Ramos (cell line): ENCODE results near the gene CADM2.

ENCODE experiments used
- in situ Hi-C: fragments of 300-500 bp; cut with MboI; formaldehyde crosslinking; loops from one replicate; pipeline ENCODE4 v1.14.3; 2022; ENCODE audit warnings: low sequenced_read_pairs; ENCODE audit not compliant: unreplicated experiment

The CADM2 gene

DNA sequence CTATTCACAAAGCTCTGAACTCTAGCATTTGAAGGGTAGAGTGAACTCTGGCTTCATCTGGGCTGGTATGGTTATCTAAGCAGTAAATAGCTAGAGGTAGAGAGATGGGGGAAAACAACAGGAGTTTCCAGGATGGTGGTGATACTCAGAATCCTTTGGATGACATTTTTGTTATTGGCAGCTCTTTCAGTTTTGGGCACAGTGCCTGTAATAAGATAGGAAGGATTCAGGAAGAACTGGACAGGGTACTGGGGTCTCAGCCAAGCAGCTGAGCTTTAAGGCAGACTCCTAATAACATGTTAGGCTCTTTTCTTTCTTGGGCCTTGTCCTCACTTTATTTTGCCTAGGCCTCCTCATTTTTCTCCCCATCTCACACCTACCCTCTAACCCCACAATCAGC is 338.5 kb downstream of the CADM2 start:
- in situ Hi-C loops: no loop called here

DNA sequence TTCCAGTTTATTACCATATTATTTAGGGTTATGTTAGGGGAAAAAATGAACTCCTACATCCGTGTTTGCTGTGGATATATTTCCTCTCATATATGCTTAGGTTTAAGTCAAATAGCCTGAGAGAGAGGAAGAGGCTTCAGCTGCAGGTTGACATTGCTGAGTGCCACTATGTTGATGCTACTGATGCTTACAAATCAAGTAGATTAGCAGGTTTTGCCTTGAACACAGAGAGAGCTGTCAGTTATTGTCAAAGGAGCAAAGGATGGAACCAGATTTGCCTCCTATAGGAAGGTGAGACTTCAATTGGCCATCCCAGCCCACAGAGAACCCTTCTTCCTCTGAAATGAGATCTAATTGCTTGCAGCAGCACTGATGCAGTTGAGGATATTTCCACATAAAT is 339.2 kb downstream of the CADM2 start:
- in situ Hi-C loops: no loop called here

- in situ Hi-C loops: no loop called here
These were observed 344.4 kb downstream of the CADM2 start for GRCh38 chr3:85303156-85303555.

- in situ Hi-C loops: no loop called here
These were observed 345.7 kb downstream of the CADM2 start for GRCh38 chr3:85304360-85304964.

- in situ Hi-C loops: no loop called here
These were observed 353.5 kb downstream of the CADM2 start for GRCh38 chr3:85312331-85312730.

DNA sequence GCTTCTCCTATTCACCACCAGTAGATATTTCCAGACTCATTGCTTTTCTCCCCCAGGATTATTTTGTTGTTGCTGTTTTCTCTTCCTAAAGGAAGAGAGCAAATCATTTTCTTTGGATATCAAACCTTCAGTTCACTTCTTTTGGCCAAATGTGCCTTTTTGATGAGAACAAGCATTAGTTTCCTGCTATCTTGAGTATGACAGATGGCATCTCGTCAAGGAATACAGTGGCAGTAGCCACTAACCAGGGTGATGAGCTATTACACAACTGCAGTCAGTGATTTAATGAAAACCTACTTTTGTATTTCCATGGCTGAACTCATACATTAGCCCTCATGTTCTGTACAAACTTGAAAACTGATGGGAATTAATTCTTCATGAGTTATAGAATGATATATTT is 354.6 kb downstream of the CADM2 start:
- in situ Hi-C loops: no loop called here

DNA sequence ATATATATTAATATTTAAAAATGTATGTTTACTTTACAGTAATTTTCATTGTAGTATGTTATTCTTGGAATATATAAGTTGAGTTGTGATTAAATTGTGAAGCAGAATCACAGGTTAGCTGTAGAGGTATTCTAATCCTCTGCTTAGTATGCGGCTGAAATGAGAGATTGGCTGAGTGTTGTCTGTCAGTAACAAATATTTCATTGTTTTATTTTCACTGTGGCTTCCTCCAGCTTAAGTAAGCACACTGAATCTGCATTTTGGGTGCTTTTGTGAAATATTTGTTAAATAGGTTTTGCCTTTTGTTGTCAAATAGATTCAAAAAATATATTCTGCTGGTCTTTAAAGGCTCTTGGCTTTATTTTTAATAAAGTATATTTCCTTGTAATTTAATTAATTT is 357.5 kb downstream of the CADM2 start:
- in situ Hi-C loops: no loop called here

- in situ Hi-C loops: no loop called here
These were observed 363.1 kb downstream of the CADM2 start for GRCh38 chr3:85321892-85322291.

DNA sequence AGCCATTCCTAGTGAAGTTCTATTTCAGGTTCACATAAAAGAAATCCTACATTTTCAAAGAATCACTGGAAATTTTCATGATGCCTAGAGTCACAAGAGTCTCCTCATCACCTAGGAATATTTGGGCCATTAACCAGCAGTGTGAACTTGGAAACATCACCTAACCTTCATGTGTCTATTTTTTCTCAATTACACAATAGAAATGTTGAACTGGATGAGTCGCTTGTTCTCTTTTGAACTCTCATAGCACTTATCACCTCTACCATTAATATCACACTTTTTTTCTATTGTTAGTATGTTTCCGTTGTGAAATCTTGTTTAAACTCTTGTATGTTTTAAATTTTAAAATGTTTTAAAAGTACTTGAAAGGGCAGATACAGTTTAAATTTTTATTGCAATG is 371.3 kb downstream of the CADM2 start:
- in situ Hi-C loops: no loop called here

- in situ Hi-C loops: no loop called here
These were observed 379.1 kb downstream of the CADM2 start for GRCh38 chr3:85337895-85338294.

- in situ Hi-C loops: no loop called here
These were observed 384.1 kb downstream of the CADM2 start for GRCh38 chr3:85342915-85343314.

- in situ Hi-C loops: no loop called here
These were observed 396.8 kb downstream of the CADM2 start for GRCh38 chr3:85355572-85355971.

DNA sequence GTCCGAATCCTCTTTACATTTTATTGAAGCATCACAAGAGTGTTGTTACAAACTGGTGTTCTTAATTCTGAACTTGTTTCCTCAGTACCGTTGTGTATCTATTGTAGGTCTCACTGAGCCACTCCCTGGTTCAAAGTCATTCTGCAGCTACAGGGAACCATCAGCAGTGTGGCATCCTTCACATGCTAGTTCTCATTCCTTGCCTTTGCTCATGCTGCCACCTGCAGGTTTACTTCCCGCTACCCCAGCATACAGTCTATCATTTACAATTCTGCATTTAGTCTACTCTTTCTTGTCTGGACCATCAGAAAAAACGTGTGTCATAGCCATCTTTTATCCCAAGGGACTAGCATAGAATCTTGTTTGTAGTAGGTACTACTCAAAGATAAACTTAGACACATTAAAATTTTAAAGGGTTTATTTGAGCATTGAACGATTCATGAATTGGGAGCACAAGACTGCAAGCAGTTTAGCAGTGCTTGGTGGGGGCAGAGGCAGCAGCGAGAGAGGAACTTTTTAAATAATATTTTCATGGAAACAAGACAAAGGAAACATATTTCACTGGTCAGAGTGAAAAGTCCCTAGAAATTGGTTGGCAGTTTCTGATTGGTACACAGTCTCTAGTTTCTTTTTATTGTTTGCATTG is 402.1 kb downstream of the CADM2 start:
- in situ Hi-C loops: no loop called here

DNA sequence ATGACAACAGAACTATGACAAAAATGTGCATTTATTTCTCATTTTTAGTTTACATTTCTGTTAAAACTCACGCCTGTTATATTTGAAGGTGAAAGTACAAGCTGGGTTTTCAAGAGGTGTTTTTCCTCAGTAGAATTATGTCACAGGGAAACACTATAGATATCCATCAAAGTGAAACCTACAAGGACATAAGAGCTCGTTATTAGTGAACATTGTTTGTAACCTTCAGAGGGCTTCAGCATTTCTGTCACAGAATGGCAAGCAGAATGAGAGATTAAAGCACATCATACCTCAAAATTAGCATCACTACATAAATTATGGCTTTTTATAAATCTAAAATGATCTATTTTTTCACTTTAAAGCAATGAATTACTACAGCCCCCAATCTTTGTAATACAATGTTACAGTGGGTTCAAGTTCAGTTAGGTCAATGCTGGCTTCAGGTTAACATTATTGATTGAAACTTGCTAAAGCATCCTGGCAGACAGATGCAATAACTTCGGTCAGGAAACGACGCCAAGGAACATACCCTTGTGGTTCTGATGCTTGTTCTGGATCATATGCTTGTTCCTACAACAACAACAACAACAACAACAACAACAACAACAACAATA is 405.6 kb downstream of the CADM2 start:
- in situ Hi-C loops: no loop called here

DNA sequence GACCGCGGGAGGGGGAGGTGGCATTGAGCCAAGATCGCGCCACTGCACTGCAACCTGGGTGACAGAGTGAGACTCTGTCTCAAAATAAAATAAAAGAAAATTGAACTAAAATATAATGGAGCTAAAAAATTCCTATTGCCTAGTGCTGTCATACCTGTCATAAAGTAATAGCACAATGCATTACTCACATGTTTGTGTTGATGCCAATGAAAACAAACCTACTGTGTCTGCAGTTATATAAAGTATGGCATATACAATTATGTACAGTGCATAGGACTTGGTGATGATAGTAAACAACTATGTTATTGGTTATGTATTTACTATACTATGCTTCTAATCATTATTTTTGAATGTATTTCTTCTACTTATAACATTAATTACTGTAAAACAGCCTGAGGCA is 411.6 kb downstream of the CADM2 start:
- in situ Hi-C loops: no loop called here

GRCh38 chr3:85376131-85376530 is 417.3 kb downstream of the CADM2 start:
- in situ Hi-C loops: no loop called here

- in situ Hi-C loops: no loop called here
These were observed 418.3 kb downstream of the CADM2 start for GRCh38 chr3:85377115-85377514.

DNA sequence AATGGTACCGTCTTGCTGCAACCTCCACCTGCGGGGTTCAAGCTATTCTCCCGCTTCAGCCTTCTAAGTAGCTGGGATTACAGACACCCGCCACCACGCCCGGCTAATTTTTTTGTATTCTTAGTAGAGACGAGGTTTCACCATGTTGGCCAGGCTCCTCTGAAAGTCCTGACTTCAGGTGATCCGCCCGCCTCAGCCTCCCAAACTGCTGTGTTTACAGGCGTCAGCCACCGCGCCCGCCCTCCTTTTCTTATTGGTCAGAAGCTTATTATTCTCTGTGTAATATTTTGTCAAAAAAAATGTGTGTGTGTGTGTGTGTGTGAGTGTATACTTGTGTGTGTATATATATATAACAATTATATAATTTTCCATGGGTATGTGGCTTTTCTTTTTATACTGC is 425.6 kb downstream of the CADM2 start:
- in situ Hi-C loops: no loop called here

GRCh38 chr3:85387913-85388505 is 429.2 kb downstream of the CADM2 start:
- in situ Hi-C loops: no loop called here

DNA sequence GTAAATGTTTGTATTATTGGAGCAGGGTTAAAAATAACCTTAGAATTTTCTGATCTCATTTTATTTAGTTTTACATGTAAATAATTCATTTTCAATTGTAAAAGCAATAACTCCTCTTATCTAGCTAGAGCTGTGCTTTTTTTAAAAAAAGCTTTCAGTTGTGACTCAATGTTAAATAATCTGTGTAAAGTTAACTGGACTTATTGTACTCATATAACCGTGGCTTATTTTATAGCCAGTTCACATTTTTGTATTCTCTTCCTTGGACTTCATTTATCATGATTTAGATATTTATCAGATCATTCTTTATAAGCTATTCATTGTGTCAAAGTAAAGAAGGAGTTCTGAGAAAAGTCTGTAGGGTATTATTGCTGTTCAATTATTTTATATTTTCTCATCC is 435.6 kb downstream of the CADM2 start:
- in situ Hi-C loops: no loop called here

GRCh38 chr3:85397434-85397833 is 438.6 kb downstream of the CADM2 start:
- in situ Hi-C loops: no loop called here

DNA sequence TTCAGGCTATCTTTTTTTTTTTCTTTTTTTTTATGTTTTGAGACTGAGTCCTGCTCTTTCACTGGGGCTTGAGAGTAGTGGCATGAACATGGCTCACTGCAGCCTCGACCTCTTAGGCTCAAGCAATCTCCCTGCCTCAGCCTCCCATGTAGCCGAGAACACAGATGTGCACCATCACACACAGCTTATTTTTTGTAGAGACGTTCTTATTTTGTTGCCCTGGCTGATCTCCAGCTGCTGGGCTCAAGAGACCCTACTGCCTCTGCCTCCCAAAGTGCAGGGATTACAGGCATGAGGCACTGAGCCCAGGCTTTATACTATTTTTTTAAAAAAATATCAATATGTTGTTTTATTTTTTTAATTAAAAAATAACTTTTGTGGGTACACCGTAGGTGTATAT is 467.3 kb downstream of the CADM2 start:
- in situ Hi-C loops: no loop called here
